OCI-LY1 (cell line): Measurements from ENCODE around the gene IL10RB.
"Not testable (repeated sequence)": the region's sequence is repeated elsewhere in the genome, so short reads cannot be mapped to it uniquely, and the experiment has no call there.

ENCODE experiments used
- EZH2 ChIP-seq: fragments of 200-600 bp; sonication (generic), shearing (Covaris generic); IDR thresholded peaks from 2 replicates; pipeline ENCODE4 v1.8.0; 2017; ENCODE audit warnings: borderline replicate concordance, mixed run types, mild to moderate bottlenecking, antibody characterized with exemption, low read length, moderate library complexity, mixed read lengths
- TF ChIP-seq, protein P1 (sequence below): fragments of 200-600 bp; sonication (generic), shearing (Covaris generic); IDR thresholded peaks from 2 replicates; pipeline ENCODE4 v1.5.1; 2017; ENCODE audit warnings: mild to moderate bottlenecking, antibody characterized with exemption, low read length, moderate library complexity, mixed read lengths

DNA sequence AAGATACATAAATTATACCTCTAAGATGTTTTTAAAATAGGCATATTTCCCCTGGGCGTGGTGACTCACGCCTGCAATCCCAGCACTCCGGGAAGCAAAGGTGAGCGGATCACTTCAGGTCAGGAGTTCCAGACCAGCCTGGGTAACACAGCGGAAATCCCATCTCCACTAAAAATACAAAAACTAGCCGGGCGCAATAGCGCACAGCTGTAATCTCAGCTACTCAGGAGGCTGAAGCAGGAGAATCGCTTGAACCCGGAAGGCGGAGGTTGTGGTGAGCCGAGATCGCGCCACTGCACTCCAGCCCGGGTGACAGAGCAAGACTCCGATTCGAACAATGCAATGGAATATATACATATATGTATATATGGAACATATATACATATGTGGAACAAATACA is 54.8 kb downstream of the IL10RB start:
- TF ChIP-seq, protein P1, sequence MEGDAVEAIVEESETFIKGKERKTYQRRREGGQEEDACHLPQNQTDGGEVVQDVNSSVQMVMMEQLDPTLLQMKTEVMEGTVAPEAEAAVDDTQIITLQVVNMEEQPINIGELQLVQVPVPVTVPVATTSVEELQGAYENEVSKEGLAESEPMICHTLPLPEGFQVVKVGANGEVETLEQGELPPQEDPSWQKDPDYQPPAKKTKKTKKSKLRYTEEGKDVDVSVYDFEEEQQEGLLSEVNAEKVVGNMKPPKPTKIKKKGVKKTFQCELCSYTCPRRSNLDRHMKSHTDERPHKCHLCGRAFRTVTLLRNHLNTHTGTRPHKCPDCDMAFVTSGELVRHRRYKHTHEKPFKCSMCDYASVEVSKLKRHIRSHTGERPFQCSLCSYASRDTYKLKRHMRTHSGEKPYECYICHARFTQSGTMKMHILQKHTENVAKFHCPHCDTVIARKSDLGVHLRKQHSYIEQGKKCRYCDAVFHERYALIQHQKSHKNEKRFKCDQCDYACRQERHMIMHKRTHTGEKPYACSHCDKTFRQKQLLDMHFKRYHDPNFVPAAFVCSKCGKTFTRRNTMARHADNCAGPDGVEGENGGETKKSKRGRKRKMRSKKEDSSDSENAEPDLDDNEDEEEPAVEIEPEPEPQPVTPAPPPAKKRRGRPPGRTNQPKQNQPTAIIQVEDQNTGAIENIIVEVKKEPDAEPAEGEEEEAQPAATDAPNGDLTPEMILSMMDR: not testable (repeated sequence)
- TF ChIP-seq EZH2: not testable (repeated sequence)
